HG02571 (cell line): ENCODE measurements around the gene ANKRD2.
"Not testable (repeated sequence)": the region's sequence is repeated elsewhere in the genome, so short reads cannot be mapped to it uniquely, and the experiment has no call there.

ENCODE experiments used
- ATAC-seq: cut with Tn5 transposase; IDR thresholded peaks from one replicate; pipeline ENCODE4 v1.9.1; 2021; ENCODE audit warnings: mild to moderate bottlenecking, moderate library complexity; ENCODE audit not compliant: unreplicated experiment

ANKRD2 gene

GRCh38 chr10:97572214-97572989 lies at the start of gene ANKRD2:
Gene ANKRD2 (plus strand): TSS chr10:97572779. CDS start chr10:97572789, 10 bp downstream.
- no peak for ATAC-seq

DNA sequence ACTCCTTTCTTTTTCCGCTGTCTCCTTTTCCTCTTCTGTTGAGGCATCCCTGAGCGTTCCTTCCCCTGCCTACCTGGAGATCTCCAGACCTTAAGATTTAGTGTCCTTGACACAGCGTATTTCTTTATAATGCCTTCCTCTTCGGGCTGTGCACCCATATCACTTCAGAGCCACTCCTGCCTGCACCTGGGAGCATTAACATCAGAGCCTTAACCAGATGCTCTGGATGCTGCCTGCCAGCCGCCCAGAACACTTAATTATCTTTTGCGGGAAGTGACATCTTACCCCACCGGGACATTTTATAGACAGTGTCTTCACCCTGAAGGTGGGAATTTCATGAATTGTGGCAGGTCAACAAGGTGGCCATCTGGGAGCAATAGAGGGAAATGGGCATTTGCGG lies 49.6 kb upstream of the ANKRD2 start:
- ATAC-seq = no peak

- ATAC-seq = no peak
Observed at GRCh38 chr10:97525086-97525485, 47.5 kb upstream of the ANKRD2 start.

GRCh38 chr10:97525683-97526110 lies 46.9 kb upstream of the ANKRD2 start:
- ATAC-seq = no peak

- not testable (repeated sequence) for ATAC-seq
Observed at GRCh38 chr10:97528876-97529275, 43.7 kb upstream of the ANKRD2 start.

- no peak for ATAC-seq
Observed at GRCh38 chr10:97529685-97530465, 42.7 kb upstream of the ANKRD2 start.

- ATAC-seq = no peak
Observed at GRCh38 chr10:97531401-97531986, 41.1 kb upstream of the ANKRD2 start.

DNA sequence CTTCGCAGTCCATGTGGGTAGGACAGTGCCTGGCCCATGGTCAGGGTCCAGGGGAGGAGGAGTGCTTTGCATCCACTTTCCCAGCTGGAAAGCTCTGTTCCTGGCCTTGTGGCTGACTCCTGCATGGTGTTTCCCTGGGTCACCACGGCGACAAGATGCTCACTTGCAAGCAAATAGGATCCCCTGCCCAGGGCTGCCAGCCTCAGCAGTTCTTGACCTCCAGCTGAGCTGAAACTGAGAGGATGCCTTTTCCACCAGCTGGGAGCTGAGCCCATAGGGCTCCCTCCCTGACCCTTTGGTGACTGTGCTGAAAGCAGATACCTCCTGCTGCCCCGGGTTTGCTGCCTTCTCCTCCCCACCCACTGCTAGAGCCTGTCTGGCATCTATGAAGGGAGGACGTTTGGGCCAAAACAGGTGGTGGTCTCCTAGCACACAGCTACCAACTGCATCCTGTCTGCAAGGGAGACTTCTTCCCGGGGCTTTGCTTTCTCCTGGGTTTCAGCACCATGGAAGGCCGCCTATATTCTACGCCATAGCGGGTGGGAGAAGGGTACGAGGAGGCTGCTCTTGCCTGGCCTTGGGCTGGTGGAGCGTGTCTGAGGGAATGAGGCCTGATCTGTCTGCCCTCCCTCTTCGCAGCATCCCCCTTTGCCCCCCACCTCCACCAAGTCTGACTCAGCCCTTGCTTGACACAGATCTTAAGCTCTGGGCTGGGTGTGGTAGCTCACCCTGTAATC lies 39.5 kb upstream of the ANKRD2 start:
- ATAC-seq = no peak

DNA sequence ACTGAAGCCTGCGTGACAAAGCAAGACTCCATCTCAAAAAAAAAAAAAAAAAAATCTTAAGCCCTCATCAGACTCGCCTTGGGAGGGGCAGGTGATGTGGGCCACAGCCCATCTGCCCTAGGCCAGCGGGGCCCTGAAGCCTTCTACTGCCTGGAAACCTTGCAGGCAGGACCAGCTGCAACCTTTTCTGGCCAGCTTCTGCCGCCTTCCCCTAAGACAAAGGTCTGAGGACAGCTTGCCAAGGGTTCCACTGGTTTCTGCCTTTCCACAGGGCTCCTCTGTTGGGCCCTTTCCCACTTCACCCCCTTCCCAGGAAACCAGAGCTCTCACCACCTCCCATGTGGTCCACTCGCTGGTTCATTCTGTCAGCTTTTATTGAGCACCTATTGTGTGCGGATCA lies 38.7 kb upstream of the ANKRD2 start:
- ATAC-seq = no peak

DNA sequence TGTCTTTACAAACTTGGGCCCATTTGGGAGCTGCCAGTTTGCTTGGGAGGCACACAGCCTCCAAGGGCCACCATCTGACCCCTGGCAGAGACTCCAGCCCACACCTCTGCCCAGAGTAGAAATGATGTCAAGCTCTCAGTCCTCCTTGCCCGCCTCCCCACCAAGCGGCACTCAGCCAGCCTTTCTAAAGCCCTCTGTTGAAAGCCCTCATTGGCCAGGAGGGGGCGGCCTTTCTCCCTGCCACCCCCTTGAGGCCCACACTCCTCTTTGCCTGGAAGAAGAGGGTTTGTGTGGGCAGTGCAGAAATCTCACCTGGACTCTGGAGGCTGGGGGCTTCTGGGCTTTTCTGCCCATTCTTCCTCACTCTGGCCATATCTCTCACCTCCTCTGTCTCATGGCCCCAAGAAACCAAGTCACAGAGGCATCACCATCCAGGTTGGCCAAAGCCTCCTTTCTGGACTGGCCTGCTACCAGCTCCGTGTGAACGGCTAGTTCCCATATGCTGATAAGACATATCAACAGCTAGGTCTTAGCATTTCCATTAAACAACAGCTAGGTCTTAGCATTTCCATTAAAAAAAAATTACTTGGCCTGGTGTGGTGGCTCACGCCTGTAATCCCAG lies 37.7 kb upstream of the ANKRD2 start:
- no peak for ATAC-seq

DNA sequence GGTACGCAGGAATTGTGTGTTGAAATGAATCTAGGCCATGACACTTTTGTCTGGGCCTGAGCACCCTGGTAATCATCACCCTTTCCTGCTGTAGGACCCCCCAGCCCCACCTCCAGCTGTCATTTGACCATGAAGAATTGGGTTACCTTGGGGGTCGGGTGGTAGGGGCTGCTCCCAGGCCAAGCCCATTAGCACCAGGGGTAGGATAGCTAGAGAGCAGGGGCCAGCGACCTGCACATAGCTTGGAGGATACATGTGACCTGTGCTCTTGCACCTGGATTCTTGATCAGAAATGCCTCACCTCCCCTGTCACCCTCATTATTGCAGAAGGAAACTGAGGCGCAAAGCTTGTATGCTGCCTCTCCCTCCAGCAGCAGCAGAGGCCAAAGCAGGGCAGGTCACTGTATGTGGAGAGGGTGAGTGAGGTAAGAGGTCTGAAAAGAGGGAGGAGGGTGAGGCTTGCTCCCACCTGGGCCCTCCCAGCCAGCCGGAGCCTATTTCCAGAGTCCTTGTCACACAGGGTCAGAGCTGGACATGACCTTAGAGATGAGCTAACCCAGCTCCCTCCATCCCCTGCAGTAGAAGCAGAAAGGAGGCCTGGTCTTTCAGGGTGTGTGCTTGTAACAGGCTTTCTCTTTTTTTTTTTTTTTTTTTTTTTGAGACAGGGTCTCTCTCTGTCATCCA lies 35.3 kb upstream of the ANKRD2 start:
- ATAC-seq = no peak

GRCh38 chr10:97538411-97538810 lies 34.2 kb upstream of the ANKRD2 start:
- no peak for ATAC-seq

DNA sequence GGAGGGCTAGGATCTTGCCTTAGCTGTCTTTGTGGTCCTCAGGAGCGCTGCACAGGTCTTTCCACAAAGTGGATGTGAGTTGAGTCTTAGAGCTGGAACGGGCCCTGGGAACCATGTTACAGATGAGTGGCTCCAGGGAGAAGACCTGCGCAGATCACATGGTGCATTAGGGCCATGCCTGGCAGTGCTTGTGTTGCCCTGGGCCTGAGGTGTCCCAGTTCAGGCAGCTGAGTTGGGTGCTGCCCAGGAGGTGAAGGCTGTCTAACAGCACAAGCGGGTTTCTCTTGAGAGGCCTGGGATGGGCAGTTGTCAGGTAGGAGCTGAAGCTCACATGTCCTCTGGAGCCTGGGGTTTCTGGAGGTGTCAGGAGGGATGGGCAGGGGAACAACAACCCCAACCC lies 33.7 kb upstream of the ANKRD2 start:
- no peak for ATAC-seq

- no peak for ATAC-seq
Observed at GRCh38 chr10:97539523-97540200, 32.9 kb upstream of the ANKRD2 start.

DNA sequence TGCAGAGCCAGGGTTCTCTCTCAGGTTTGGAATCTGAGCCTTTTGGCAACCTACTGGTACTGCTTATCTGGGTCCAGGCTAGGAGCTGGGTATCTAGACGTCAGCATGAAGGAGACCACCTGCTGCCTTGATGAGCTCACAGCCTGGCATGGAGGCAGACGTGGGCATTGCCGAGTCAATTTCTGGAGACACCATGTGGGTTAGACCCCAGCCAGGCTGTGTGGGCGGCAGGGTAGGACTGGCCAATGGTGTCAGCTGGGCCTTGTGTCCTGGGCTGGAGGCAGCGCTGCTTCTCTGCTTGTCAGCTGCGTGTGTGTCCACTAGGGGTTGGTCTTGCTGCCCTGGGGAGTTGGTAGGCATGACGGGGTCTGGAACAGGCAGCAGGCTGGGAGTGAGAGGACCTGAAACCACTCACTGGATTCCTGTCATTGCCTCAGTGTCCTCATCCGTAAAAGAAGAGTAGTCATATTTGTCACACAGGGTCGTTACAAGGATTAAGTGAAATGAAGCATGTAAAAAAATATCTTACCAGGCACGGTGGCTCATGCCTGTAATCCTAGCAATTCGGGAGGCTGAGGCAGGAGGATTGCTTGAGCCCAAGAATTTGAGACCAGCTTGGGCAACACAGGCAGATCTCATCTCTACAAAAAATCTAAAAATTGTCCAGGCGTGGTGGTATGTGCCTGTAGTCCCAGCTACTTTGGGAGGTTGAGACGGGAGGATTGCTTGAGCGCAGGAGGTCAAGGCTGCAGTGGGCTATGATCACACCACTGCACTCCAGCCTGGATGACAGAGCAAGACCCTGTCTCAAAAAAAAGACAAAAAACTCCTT lies 31.7 kb upstream of the ANKRD2 start:
- ATAC-seq = no peak

- ATAC-seq = no peak
Observed at GRCh38 chr10:97542169-97543024, 30.2 kb upstream of the ANKRD2 start.

GRCh38 chr10:97543025-97543546 lies 29.5 kb upstream of the ANKRD2 start:
- ATAC-seq = no peak
